ENCODE measurements around the gene APLP1. TPM values are rescaled to one million over a fixed set of nuclear protein-coding genes. Genes with fewer than 3 reads are reported as not detected.
"Not testable (repeated sequence)": the region's sequence is repeated elsewhere in the genome, so short reads cannot be mapped to it uniquely, and the experiment has no call there.

Gene APLP1
- total and polyA plus RNA-seq, 7 donors = 0.48 to 4.1 (median 0.84) TPM

DNA sequence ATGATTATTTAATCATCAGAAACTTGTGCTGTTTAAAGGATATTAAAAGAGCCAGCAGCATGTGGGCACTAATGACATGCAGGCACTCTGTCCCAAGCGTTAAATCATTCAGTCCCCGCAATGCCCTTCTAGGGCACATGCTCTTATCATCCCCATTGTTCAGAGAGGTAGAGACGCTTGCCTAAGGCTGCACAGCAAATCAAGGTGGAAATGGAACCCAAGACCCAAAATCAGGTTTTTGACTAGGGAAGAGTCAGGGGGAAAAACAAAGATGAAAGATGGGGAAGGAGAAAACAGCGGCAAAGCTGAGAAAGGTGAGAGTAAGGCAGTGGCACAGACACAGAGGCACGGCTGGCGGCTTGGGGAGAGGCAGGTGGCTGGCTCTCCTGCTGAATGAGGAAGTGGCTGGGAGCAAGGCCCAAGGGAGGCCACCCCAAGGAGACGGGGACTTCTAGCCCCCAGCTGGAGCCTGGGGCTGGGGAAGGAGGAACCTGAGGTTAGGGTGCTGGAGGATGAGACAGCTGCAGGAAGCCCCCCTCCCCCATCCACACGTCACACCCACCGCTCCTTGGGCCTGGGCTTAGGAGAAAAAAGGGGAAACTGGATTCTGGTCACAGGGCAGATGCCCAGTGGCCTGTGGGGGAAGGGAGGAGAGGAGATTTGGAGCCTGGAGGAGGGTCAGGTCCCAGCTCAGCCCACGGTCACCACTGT lies 40.8 kb downstream of the APLP1 start:
- intact Hi-C loops (cut with DNase I) = no loop called here
- no peak overlapping the region for H3K4me3 ChIP-seq
- no peak overlapping the region for H3K27ac ChIP-seq
- peak; percentile 72 to 84 for DNase-seq
- H3K9me3 ChIP-seq = no peaks in the 10 kb centered on the region
- ATAC-seq = peak; percentile 53 to 70 (median 59)
- H3K36me3 ChIP-seq (ENCODE audit: insufficient read depth in 1 of 2, low read depth in 1 of 2) = no peaks in the 10 kb centered on the region
- H3K4me1 ChIP-seq = no peaks in the 10 kb centered on the region
- TF ChIP-seq, protein P1, sequence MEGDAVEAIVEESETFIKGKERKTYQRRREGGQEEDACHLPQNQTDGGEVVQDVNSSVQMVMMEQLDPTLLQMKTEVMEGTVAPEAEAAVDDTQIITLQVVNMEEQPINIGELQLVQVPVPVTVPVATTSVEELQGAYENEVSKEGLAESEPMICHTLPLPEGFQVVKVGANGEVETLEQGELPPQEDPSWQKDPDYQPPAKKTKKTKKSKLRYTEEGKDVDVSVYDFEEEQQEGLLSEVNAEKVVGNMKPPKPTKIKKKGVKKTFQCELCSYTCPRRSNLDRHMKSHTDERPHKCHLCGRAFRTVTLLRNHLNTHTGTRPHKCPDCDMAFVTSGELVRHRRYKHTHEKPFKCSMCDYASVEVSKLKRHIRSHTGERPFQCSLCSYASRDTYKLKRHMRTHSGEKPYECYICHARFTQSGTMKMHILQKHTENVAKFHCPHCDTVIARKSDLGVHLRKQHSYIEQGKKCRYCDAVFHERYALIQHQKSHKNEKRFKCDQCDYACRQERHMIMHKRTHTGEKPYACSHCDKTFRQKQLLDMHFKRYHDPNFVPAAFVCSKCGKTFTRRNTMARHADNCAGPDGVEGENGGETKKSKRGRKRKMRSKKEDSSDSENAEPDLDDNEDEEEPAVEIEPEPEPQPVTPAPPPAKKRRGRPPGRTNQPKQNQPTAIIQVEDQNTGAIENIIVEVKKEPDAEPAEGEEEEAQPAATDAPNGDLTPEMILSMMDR (IDR thresholded peaks at IDR 0.05) = no peak
- H3K27me3 ChIP-seq (ENCODE audit: insufficient read depth in 3 of 3, low read length in 2 of 3) = no peaks in the 10 kb centered on the region
- 53 to 66% (median 54%) methylated on average over 10 of the region's 10 CpGs for WGBS, 3 donors

- WGBS, 3 donors = 48 to 64% (median 49%) methylated on average over 6 of the region's 6 CpGs
- no peak overlapping the region for H3K27ac ChIP-seq
- H3K4me3 ChIP-seq = no peak overlapping the region
- no peaks in the 10 kb centered on the region for H3K36me3 ChIP-seq (ENCODE audit: insufficient read depth in 1 of 2, low read depth in 1 of 2)
- no peak for DNase-seq
- ATAC-seq = no peak
- H3K27me3 ChIP-seq (ENCODE audit: insufficient read depth in 3 of 3, low read length in 2 of 3) = peaks cover 0 to 4% (median 0%) of the 10 kb centered on the region in 3 donors
- no peaks in the 10 kb centered on the region for H3K9me3 ChIP-seq
- intact Hi-C loops (cut with DNase I) = no loop called here
- TF ChIP-seq, protein P1 (IDR thresholded peaks at IDR 0.05) = no peak
- H3K4me1 ChIP-seq = no peaks in the 10 kb centered on the region
These were observed 41.3 kb downstream of the APLP1 start for GRCh38 chr19:35909684-35910035.

DNA sequence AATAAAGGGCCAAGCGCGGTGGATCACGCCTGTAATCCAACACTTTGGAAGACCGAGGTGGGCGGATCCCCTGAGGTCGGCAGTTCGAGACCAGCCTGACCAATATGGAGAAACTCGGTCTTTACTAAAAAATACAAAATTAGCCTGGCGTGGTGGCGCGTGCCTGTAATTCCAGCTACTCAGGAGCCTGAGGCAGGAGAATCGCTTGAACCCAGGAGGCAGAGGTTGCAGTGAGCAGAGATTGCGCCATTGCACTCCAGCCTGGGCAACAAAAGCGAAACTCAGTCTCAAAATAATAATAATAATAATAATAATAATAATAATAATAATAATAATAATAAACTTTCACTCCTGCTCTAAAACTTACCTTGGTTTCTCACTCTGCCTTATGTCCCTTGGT lies 42.0 kb downstream of the APLP1 start:
- H3K36me3 ChIP-seq (ENCODE audit: insufficient read depth in 1 of 2, low read depth in 1 of 2); H3K4me1 ChIP-seq; H3K4me3 ChIP-seq; DNase-seq; H3K27ac ChIP-seq; ATAC-seq; intact Hi-C loops (cut with DNase I); H3K9me3 ChIP-seq; H3K27me3 ChIP-seq (ENCODE audit: insufficient read depth in 3 of 3, low read length in 2 of 3): not testable (repeated sequence)
- 86 to 91% (median 89%) methylated on average over 14 of the region's 14 CpGs for WGBS, 3 donors

- Histone ChIP-seq H3K27ac (no peak overlapping the region), H3K27me3 (ENCODE audit: insufficient read depth in 3 of 3, low read length in 2 of 3) (peaks cover 0 to 6% (median 0%) of the 10 kb centered on the region in 3 donors), H3K4me3 (no peak overlapping the region), H3K4me1 (no peaks in the 10 kb centered on the region), H3K9me3 (no peaks in the 10 kb centered on the region), H3K36me3 (ENCODE audit: insufficient read depth in 1 of 2, low read depth in 1 of 2) (no peaks in the 10 kb centered on the region)
- TF ChIP-seq, protein P1 (IDR thresholded peaks at IDR 0.05) = no peak
- intact Hi-C loops (cut with DNase I) = no loop called here
- ATAC-seq (no peak), DNase-seq (no peak)
- WGBS, 3 donors = 30 to 49% (median 31%) methylated on average over 3 of the region's 3 CpGs
These were observed 42.8 kb downstream of the APLP1 start for GRCh38 chr19:35911173-35911572.

DNA sequence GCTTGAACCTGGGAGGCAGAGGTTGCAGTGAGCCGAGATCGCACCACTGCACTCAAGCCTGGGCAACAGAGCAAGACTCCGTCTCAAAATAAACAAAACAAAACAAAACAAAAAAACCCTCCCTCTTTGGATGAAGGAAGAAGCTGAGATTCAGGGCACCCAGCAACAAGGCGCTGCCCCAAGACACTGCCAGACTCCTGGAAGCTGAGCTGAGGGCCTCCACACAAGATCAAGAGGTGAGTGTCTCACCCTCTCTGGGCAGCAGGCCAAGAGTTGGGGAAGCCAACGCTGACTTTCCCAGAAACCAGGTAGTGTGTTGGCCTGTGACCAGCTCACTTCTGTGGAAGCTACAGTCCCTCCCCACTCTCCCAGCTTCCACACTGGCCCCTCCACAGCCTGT lies 43.4 kb downstream of the APLP1 start:
- no peak overlapping the region for H3K27ac ChIP-seq
- H3K36me3 ChIP-seq (ENCODE audit: insufficient read depth in 1 of 2, low read depth in 1 of 2) = no peaks in the 10 kb centered on the region
- WGBS, 3 donors = 64 to 75% (median 70%) methylated on average over 5 of the region's 5 CpGs
- no peaks in the 10 kb centered on the region for H3K4me1 ChIP-seq
- no peaks in the 10 kb centered on the region for H3K9me3 ChIP-seq
- H3K27me3 ChIP-seq (ENCODE audit: insufficient read depth in 3 of 3, low read length in 2 of 3) = peaks cover 0 to 7% (median under 1%) of the 10 kb centered on the region in 3 donors
- ATAC-seq (no peak), DNase-seq (no peak)
- no peak overlapping the region for H3K4me3 ChIP-seq
- intact Hi-C loops (cut with DNase I) = no loop called here
- TF ChIP-seq, protein P1 (IDR thresholded peaks at IDR 0.05) = no peak
